Natural killer cell treated with Interleukin-12 subunit alpha and Interleukin-12 subunit beta and Interleukin-15 and Interleukin-18, amount 100 ng/mL, for 72 hours (primary cell): ENCODE data around the gene EPHA10. TPM values are rescaled to one million over a fixed set of nuclear protein-coding genes. Genes with fewer than 3 reads are reported as not detected.
A peak's percentile ranks its signal among the peaks of the same experiment; 100 is the strongest.
"Not testable (repeated sequence)": the region's sequence is repeated elsewhere in the genome, so short reads cannot be mapped to it uniquely, and the experiment has no call there.

Experiments
- ATAC-seq, 2 donors: fragments of 150-1000 bp; cut with Tn5 transposase in 1 of 2; sonication (Bioruptor Pico), chemical (Tn5 transposase) in 1 of 2; 2 replicates each; pipeline ENCODE4 v1.10.0; 2021
- DNase-seq: peaks from one replicate; pipeline ENCODE4 v3.0.0; 2022; ENCODE audit warnings: low spot score
- H3K27ac Mint-ChIP-seq, 2 donors: 1 replicate in 1 of 2; 2 replicates in 1 of 2; pipeline ENCODE4 v1.8.0; 2022; ENCODE audit warnings: mixed read lengths in 2 of 2, mild to moderate bottlenecking in 1 of 2, moderate library complexity in 1 of 2
- H3K27me3 Mint-ChIP-seq, 2 donors: 1 replicate in 1 of 2; 2 replicates in 1 of 2; pipeline ENCODE4 v1.8.0; 2022; ENCODE audit warnings: mixed read lengths in 2 of 2
- H3K36me3 Mint-ChIP-seq: one replicate; pipeline ENCODE4 v1.8.0; 2022; ENCODE audit warnings: mixed read lengths
- H3K4me1 Mint-ChIP-seq, 2 donors: 1 replicate in 1 of 2; 2 replicates in 1 of 2; pipeline ENCODE4 v1.8.0; 2022; ENCODE audit warnings: low read depth in 2 of 2, mixed read lengths in 2 of 2, mild to moderate bottlenecking in 1 of 2
- H3K4me3 Mint-ChIP-seq: one replicate; pipeline ENCODE4 v1.8.0; 2022; ENCODE audit warnings: mixed read lengths
- H3K9me3 Mint-ChIP-seq: 2 replicates; pipeline ENCODE4 v1.8.0; 2022; ENCODE audit warnings: mixed read lengths
- total RNA-seq, 2 donors: library from RNA; stranded (reverse); gene quantifications; one replicate each; pipeline ENCODE4 v1.2.3, GENCODE V29; 2022

Gene EPHA10
- total RNA-seq, 2 donors from 2014 or later, result not detected

DNA sequence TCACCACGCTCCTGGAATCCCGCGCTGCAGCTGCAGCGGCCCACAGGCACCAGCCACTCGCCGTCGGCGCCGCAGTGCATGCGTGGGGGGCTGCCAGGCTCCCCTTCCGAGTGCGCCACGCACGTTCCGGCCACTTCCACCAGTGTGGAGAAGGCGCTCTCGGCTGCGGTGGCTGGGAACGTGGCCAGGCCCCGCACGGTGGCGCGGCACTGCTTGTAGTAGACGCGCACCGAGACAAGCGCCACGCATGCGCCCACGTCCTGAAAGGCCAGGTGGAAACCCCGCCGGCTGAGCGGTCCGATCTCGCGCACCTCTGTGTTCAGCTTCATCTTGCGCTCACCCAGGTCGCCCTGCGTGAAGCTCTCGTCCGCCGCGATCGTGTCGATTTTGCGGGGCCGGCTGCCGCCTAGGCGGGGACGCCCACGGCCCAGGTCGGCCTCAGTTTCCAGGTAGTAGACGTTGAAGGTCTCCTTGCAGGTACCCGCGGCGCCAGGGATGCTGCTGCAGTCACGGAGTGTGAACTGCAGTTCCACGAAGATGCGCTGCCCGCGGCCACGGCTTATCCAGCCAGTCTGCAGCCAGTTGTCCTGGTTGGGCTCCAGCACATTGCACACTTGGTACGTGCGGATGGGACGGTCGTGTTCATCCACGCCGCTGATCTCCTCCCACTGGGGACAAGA, 3.4 kb downstream of the EPHA10 start:
- no peak for DNase-seq
- H3K4me3 Mint-ChIP-seq, result no peak overlapping the region
- H3K27me3 Mint-ChIP-seq, result peaks cover 31 to 40% of the 10 kb centered on the region in 2 donors
- no peak for ATAC-seq
- peaks cover 0 to 9% of the 10 kb centered on the region in 2 donors for H3K4me1 Mint-ChIP-seq
- peaks cover 4% of the 10 kb centered on the region for H3K9me3 Mint-ChIP-seq
- no peaks in the 10 kb centered on the region for H3K36me3 Mint-ChIP-seq
- H3K27ac Mint-ChIP-seq, result no peak overlapping the region

DNA sequence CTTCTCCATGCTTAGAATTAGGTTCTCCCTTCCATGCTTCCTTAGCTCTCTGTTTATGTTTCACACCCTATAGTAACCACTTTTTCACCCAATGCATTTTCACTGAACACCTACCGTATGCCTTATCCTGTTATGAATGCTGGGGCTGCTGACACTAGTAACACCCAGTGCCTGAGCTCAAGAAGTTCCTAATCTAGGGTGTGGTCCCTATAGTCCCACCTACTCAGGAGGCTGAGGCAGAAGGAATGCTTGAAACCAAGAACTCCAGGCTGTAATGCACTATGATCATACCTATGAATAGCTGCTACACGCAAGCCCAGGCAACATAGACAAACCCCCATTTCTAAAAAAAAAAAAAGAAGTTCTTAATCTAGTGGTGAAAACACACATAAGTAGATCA, 5.5 kb downstream of the EPHA10 start:
- Mint-ChIP-seq H3K27me3 (peaks cover 17 to 24% of the 10 kb centered on the region in 2 donors), H3K4me1 (peaks cover 0 to 2% of the 10 kb centered on the region in 2 donors), H3K4me3 (no peak overlapping the region), H3K9me3 (peaks cover under 1% of the 10 kb centered on the region), H3K36me3 (no peaks in the 10 kb centered on the region), H3K27ac (no peak overlapping the region)
- no peak for ATAC-seq
- DNase-seq, result no peak

DNA sequence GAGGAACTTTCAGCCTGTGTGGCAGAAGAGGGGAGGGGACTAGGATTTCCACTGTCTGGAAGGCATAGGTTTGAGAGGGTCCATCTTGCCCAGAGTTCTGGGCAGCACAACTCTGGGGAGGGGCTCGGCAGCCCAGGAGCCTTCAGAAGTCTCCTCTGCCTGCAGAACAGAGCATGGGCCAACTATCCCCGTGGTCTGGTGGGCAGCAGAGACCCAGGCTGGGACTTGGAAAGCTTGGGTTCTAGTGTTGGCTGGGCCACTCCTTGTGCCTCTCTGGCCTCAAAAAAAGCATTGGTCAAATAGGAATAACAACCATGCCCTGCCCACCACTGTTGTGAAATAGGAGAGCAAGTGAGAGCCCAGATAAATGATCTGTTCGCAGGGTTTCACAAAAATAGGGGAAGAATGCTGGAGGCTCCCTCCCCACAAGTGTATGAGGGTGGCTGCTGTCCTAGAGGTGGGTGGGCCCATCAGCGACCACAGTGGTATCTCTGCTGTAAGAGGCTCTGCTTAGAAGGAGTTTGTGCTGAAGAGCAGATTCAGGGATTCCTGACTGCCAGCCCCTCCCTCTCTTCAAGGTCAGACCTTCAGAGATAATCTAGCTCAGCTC, 8.9 kb downstream of the EPHA10 start:
- peaks cover 4 to 5% of the 10 kb centered on the region in 2 donors for H3K4me1 Mint-ChIP-seq
- H3K27me3 Mint-ChIP-seq, result peaks cover 10 to 19% of the 10 kb centered on the region in 2 donors
- DNase-seq (no peak), ATAC-seq (no peak)
- no peaks in the 10 kb centered on the region for H3K9me3 Mint-ChIP-seq
- no peaks in the 10 kb centered on the region for H3K36me3 Mint-ChIP-seq
- no peak overlapping the region for H3K27ac Mint-ChIP-seq
- H3K4me3 Mint-ChIP-seq, result no peak overlapping the region

DNA sequence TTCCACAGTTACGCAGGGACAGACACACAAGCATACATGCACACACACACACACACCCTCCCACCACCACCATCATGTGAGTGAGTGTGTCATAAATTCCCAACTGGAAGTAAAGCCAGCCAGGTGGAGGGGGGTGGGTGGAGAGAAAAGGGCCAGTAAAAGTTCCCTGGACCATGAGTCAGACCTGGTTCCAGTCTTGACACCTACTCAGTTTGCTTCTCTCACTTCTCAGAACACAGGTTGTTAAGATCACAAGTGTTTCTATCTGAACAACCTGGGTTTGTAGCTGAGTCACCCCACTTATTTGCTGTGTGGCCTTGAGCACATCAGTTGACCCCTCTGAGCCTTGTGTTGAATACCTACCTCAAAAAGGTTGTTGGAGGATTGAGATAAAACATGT, 9.6 kb downstream of the EPHA10 start:
- Mint-ChIP-seq H3K36me3 (no peaks in the 10 kb centered on the region), H3K9me3 (no peaks in the 10 kb centered on the region), H3K27me3 (peaks cover 13 to 19% of the 10 kb centered on the region in 2 donors), H3K27ac (no peak overlapping the region), H3K4me3 (no peak overlapping the region), H3K4me1 (peaks cover 4 to 5% of the 10 kb centered on the region in 2 donors)
- ATAC-seq (peak; percentile 44 to 68), DNase-seq (no peak)

DNA sequence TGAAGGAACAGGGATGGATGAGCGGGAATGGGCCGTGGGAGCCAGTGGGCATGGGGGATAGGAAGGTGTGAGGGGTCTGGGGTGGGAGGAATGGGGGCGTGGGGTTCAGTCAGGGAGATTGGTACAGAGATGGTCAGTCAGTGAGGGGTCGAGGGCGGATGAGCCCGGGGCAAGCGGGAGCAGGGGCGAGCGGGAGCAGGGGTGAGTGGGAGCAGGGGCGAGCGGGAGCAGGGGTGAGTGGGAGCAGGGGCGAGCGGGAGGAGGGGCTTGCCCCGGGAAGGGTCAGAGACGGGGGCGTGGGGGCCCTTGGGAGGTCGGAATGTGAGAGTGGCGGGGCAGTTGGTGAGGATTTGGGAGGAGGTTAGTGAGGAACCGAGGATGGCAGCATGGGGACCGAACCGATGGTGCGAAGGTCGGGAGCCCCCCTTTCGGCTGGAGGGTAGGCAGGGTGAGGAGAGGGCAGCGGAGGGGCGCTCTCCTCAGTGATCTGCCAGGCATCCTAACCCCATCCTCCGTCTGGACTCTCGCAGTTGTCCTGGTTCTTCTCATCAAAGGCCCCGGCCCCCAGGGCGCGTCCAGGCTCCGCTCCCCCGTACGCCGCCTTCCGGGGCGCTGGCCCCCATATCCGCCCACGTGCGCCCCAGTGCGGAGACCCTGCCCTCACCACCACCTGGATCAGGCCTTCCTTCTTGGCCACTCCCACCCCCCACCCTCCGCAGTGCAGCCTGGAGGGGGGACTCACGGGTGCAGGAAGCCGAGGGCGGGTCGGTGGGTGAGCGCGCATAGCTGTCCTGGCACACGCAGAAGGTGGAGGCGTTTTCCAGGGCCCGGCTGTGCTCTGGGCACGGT, 11.2 kb downstream of the EPHA10 start:
- no peaks in the 10 kb centered on the region for H3K36me3 Mint-ChIP-seq

DNA sequence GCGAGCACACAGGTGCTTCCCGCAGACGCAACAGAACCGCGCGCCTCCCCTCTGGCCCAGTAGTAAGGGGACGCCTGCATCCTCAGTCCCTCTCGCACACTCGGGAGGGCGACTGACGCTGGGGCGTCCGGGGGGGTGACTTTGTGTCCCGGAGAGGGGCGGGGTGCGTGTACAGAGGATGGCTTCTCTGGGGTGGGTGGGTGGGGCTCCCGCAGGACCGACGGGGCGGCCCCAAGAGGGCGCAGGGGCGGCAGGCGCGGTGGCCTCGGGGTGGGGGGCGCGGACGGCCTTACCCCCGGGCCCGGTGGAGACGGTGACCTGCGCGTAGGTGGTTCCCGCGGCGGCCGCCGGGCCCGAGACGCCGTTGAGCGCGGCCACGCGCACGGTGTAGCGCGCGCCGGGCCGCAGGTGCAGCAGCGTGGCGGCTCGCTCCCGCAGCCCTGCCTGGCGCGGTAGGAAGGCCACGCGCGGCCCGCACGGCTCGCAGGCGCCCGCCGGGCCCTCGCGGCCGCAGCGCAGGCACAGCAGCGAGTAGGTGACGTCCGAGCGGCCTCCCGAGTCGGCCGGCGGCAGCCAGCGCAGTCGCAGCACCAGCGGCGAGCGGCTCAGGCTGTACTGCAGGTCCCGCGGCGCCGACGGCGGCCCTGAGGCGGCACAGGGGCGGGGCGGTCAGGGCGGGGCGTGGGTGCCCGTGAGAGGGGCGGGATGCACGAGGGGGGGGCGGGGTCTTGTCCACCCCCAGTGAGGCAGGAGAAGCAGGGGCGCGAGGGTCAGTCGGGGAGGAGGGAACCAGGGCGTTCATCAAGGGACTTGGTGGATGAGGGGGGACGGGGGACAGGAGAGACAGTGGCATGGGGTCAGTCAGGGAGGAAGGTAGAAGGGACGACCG, 12.1 kb downstream of the EPHA10 start:
- ATAC-seq, result peak; percentile 55 to 73
- Mint-ChIP-seq H3K4me1 (peaks cover 4 to 5% of the 10 kb centered on the region in 2 donors), H3K27ac (no peak overlapping the region), H3K36me3 (no peaks in the 10 kb centered on the region), H3K4me3 (peak overlapping the region; percentile 45), H3K9me3 (no peaks in the 10 kb centered on the region), H3K27me3 (peaks cover 21 to 30% of the 10 kb centered on the region in 2 donors)
- DNase-seq, result no peak

More for the DNA sequence above, 11.2 kb downstream of the EPHA10 start:
- DNase-seq (no peak), ATAC-seq (no peak)
- peaks cover 4 to 5% of the 10 kb centered on the region in 2 donors for H3K4me1 Mint-ChIP-seq
- no peak overlapping the region for H3K27ac Mint-ChIP-seq
- peak overlapping the region; percentile 12 for H3K4me3 Mint-ChIP-seq
- peaks cover 21 to 26% of the 10 kb centered on the region in 2 donors for H3K27me3 Mint-ChIP-seq
- no peaks in the 10 kb centered on the region for H3K9me3 Mint-ChIP-seq

DNA sequence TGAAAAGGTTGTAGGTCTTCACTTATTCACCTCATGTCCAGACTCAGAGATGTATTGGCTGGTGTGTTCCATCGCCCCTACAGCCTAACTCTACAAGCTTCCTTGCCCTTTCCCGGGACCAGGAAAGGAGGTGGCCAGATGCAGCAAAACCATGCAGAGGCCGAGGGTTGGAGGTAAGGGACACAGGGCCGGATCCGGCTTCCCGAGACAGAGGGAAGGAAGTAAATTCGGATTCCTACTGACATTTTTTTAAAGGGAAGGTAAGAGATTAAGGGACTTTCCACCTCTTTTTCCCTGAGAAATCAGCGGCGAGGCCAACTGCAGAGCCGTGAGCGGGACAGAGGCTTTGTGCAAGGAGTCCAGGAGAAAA, 12.7 kb downstream of the EPHA10 start:
- ATAC-seq, result no peak
- Mint-ChIP-seq H3K4me3 (peak overlapping the region; percentile 45), H3K27ac (no peak overlapping the region), H3K36me3 (no peaks in the 10 kb centered on the region), H3K27me3 (peaks cover 21 to 33% of the 10 kb centered on the region in 2 donors), H3K4me1 (peaks cover 4 to 5% of the 10 kb centered on the region in 2 donors), H3K9me3 (no peaks in the 10 kb centered on the region)
- DNase-seq, result no peak

DNA sequence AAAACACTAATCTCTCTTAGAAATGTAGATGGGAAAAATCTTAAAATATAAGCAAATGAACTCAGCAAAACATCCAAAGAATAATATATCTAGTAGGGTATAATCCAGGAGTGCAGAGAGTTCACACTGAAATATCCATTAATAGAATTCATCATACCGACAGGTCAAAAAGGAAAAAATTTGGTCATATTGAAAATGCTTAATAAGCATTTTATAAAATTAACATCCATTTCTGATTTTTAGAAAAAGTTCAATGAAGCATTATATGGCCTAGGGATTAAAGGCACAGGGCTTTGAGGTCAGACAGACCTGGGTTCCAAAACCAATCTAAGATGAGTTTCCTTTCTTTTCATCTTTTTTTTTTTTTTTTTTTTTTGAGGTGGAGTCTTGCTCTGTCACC, 16.4 kb downstream of the EPHA10 start:
- Mint-ChIP-seq H3K27ac (no peak overlapping the region), H3K4me3 (no peak overlapping the region), H3K27me3 (peaks cover 28 to 35% of the 10 kb centered on the region in 2 donors), H3K9me3 (peaks cover 3% of the 10 kb centered on the region), H3K4me1 (peaks cover 4 to 5% of the 10 kb centered on the region in 2 donors), H3K36me3 (no peaks in the 10 kb centered on the region)
- DNase-seq (no peak), ATAC-seq (no peak)

DNA sequence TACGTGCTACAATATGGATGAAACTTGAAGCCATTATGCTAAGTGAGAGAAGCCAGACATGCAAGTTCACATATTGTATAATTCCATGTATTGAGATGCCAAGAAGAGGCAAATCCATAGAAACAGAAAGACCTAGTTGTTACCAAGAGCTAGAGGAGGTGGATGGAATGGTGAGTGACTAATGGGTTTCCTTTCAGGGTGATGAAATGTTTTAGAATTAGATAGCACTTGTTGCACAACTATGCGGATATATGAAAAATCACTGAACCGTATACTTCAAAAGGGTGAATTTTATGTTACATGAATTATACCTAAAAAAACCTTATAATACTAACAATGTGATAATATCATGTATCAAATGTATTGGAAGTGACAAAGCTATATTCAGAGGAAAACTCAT, 18.1 kb downstream of the EPHA10 start:
- no peak for ATAC-seq
- Mint-ChIP-seq H3K9me3 (peaks cover 3% of the 10 kb centered on the region), H3K36me3 (no peaks in the 10 kb centered on the region), H3K4me1 (no peaks in the 10 kb centered on the region), H3K27ac (no peak overlapping the region), H3K4me3 (no peak overlapping the region), H3K27me3 (peaks cover 22 to 40% of the 10 kb centered on the region in 2 donors)
- DNase-seq, result no peak

DNA sequence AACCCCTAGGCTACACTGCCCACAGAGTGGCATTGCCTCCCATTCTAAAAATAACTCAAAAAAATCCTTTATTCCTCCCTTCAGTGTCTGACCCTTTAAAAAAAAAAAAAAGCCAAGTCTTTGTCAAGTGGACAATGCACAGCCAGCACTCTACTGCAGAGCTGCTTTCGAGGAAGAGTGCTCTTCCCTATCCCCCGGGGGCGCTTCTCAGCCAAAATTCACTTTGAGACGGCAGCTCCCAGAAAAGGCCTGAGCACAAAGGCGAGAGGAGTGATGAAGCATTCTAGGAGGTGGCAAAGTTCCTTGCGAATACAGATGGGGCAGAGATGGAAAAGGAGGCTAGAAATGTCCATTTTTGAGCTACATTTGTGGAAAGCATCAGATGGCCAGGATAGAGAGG, 23.3 kb downstream of the EPHA10 start:
- DNase-seq (no peak), ATAC-seq (no peak)
- Mint-ChIP-seq H3K4me3 (no peak overlapping the region), H3K9me3 (peaks cover 1% of the 10 kb centered on the region), H3K4me1 (no peaks in the 10 kb centered on the region), H3K36me3 (no peaks in the 10 kb centered on the region), H3K27ac (no peak overlapping the region), H3K27me3 (peaks cover 24 to 45% of the 10 kb centered on the region in 2 donors)

DNA sequence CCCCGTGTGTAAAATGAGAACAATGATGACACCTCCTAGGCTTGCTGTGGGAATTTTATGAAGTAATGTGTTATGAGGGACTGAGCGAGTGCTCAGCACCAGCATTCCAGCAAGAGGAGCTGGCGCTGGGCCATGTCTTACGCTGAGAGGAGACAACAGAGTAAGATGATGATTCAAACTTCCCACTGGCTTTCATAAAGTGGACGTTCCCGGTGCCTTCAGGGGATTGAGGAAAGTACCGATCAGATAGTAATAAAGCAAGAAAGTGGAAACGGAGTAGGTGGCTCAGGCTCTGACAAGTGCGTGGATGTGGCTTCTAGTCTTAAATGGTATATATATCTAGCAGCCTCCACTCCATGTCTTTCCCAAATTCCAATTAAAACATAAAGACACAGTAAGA, 23.8 kb downstream of the EPHA10 start:
- no peaks in the 10 kb centered on the region for H3K4me1 Mint-ChIP-seq
- DNase-seq, result no peak
- no peak for ATAC-seq
- H3K4me3 Mint-ChIP-seq, result no peak overlapping the region
- H3K36me3 Mint-ChIP-seq, result no peaks in the 10 kb centered on the region
- peaks cover 23 to 41% of the 10 kb centered on the region in 2 donors for H3K27me3 Mint-ChIP-seq
- no peak overlapping the region for H3K27ac Mint-ChIP-seq
- no peaks in the 10 kb centered on the region for H3K9me3 Mint-ChIP-seq

DNA sequence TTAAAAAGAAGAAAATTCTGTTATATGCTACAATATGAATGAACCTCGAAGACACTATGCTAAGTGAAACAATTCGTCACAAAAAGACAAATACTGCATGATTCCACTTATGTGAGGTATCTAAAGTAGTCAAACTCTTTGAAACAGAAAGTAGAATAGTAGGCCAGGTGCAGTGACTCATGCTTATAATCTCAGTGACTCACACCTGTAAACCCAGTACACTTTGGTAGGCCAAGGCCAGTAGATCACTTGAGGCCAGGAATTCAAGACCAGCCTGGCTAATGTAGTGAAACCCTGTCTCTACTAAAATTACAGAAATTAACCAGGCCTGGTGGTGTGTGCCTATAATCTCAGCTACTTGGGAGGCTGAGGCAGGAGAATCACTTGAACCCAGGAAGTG, 25.7 kb downstream of the EPHA10 start:
- Mint-ChIP-seq H3K4me1 (no peaks in the 10 kb centered on the region), H3K36me3 (no peaks in the 10 kb centered on the region), H3K27me3 (peaks cover 32 to 49% of the 10 kb centered on the region in 2 donors), H3K9me3 (no peaks in the 10 kb centered on the region), H3K4me3 (no peak overlapping the region), H3K27ac (no peak overlapping the region)
- DNase-seq (no peak), ATAC-seq (no peak)

DNA sequence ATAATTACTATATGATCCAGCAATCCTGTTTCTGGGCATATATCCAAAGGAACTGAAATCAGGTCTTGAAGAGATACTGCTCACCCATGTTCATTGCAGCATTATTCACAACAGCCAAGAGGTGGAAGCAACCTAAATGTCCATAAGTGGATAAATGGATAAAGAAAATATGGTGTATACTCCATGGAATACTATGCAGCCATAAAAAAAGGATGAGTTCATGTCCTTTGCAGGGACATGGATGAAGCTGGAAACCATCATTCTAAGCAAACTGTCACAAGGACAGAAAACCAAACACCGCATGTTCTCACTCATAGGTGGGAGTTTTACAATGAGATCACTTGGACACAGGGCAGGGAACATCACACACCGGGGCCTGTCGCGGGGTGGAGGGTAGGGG, 26.3 kb downstream of the EPHA10 start:
- H3K4me3 Mint-ChIP-seq, H3K4me1 Mint-ChIP-seq, H3K9me3 Mint-ChIP-seq, ATAC-seq, H3K27ac Mint-ChIP-seq, DNase-seq, H3K36me3 Mint-ChIP-seq: not testable (repeated sequence)
- H3K27me3 Mint-ChIP-seq, result peaks cover 36 to 55% of the 10 kb centered on the region in 2 donors
